ENCODE measurements around the gene CD40LG. TPM values are rescaled to one million over a fixed set of nuclear protein-coding genes. Genes with fewer than 3 reads are reported as not detected.

Gene CD40LG
- total and polyA plus RNA-seq, 5 donors: 0.24 to 0.46 TPM; not detected in 3

Other genes starting within 250 kb of the CD40LG start
- gene BRS3, start 160.2 kb upstream of the CD40LG start, total RNA-seq: not detected
- not detected for gene BRS3, start 160.2 kb upstream of the CD40LG start, polyA plus RNA-seq
- gene HTATSF1, start 150.6 kb upstream of the CD40LG start, total RNA-seq: 10 to 100 TPM; 53.5 to 61.6 (median 56.7) TPM
- gene HTATSF1, start 150.6 kb upstream of the CD40LG start, polyA plus RNA-seq: 60.0 TPM
- gene VGLL1, start 115.9 kb upstream of the CD40LG start, total RNA-seq: not detected
- gene VGLL1, start 115.9 kb upstream of the CD40LG start, polyA plus RNA-seq: not detected
- gene ARHGEF6, start 132.8 kb downstream of the CD40LG start, total RNA-seq: 10 to 100 TPM; 36.1 to 43.2 (median 38.6) TPM
- gene ARHGEF6, start 132.8 kb downstream of the CD40LG start, polyA plus RNA-seq: 17.1 TPM
- 100 to 1,000 TPM in 2 of 4 donors, 10 to 100 TPM in 2; 88.4 to 123 (median 107) TPM for gene RBMX, start 232.6 kb downstream of the CD40LG start, total RNA-seq
- gene RBMX, start 232.6 kb downstream of the CD40LG start, polyA plus RNA-seq: 89.3 TPM